Measurements from ENCODE around the gene FMC1.

FMC1 gene

GRCh38 chr7:139370943-139371313, 29.8 kb downstream of the FMC1 start:
- no peak for DNase-seq (ENCODE audit: low read depth in 3 of 3, low spot score in 1 of 3)

GRCh38 chr7:139374246-139374645, 33.1 kb downstream of the FMC1 start:
- no peak for DNase-seq (ENCODE audit: low read depth in 3 of 3, low spot score in 1 of 3)

- DNase-seq (ENCODE audit: low read depth in 3 of 3, low spot score in 1 of 3) = no peak
These were observed 41.3 kb downstream of the FMC1 start for GRCh38 chr7:139382439-139382838.

- no peak for DNase-seq (ENCODE audit: low read depth in 3 of 3, low spot score in 1 of 3)
These were observed 43.5 kb downstream of the FMC1 start for GRCh38 chr7:139384611-139385010.

- no peak for DNase-seq (ENCODE audit: low read depth in 3 of 3, low spot score in 1 of 3)
These were observed 46.5 kb downstream of the FMC1 start for GRCh38 chr7:139387594-139387993.

- no peak for DNase-seq (ENCODE audit: low read depth in 3 of 3, low spot score in 1 of 3)
These were observed 48.0 kb downstream of the FMC1 start for GRCh38 chr7:139389091-139389490.

GRCh38 chr7:139389774-139390173, 48.6 kb downstream of the FMC1 start:
- no peak for DNase-seq (ENCODE audit: low read depth in 3 of 3, low spot score in 1 of 3)

- no peak for DNase-seq (ENCODE audit: low read depth in 3 of 3, low spot score in 1 of 3)
These were observed 52.6 kb downstream of the FMC1 start for GRCh38 chr7:139393621-139394211.

GRCh38 chr7:139394540-139394939, 53.4 kb downstream of the FMC1 start:
- DNase-seq (ENCODE audit: low read depth in 3 of 3, low spot score in 1 of 3) = no peak
